ENCODE measurements around the gene MAGI2.

MAGI2 gene

GRCh38 chr7:78407031-78407430 is 1046.4 kb downstream of the MAGI2 start:
- DNase-seq (ENCODE audit: low read depth), result no peak

- no peak for DNase-seq (ENCODE audit: low read depth)
Measured at GRCh38 chr7:78406531-78406930, 1046.9 kb downstream of the MAGI2 start.

- DNase-seq (ENCODE audit: low read depth), result no peak
Measured at GRCh38 chr7:78402096-78402495, 1051.4 kb downstream of the MAGI2 start.

- no peak for DNase-seq (ENCODE audit: low read depth)
Measured at GRCh38 chr7:78400038-78400437, 1053.4 kb downstream of the MAGI2 start.

GRCh38 chr7:78399033-78399769 is 1054.3 kb downstream of the MAGI2 start:
- no peak for DNase-seq (ENCODE audit: low read depth)

- no peak for DNase-seq (ENCODE audit: low read depth)
Measured at GRCh38 chr7:78398576-78398975, 1054.9 kb downstream of the MAGI2 start.

GRCh38 chr7:78398081-78398480 is 1055.4 kb downstream of the MAGI2 start:
- no peak for DNase-seq (ENCODE audit: low read depth)

GRCh38 chr7:78396210-78396609 is 1057.3 kb downstream of the MAGI2 start:
- DNase-seq (ENCODE audit: low read depth), result no peak

- DNase-seq (ENCODE audit: low read depth), result no peak
Measured at GRCh38 chr7:78395298-78396036, 1058.0 kb downstream of the MAGI2 start.

- DNase-seq (ENCODE audit: low read depth), result no peak
Measured at GRCh38 chr7:78389022-78389421, 1064.4 kb downstream of the MAGI2 start.

- no peak for DNase-seq (ENCODE audit: low read depth)
Measured at GRCh38 chr7:78386520-78386919, 1066.9 kb downstream of the MAGI2 start.

- DNase-seq (ENCODE audit: low read depth), result no peak
Measured at GRCh38 chr7:78383096-78383880, 1070.2 kb downstream of the MAGI2 start.

GRCh38 chr7:78379148-78379547 is 1074.3 kb downstream of the MAGI2 start:
- no peak for DNase-seq (ENCODE audit: low read depth)

- no peak for DNase-seq (ENCODE audit: low read depth)
Measured at GRCh38 chr7:78377532-78377931, 1075.9 kb downstream of the MAGI2 start.

GRCh38 chr7:78370936-78371335 is 1082.5 kb downstream of the MAGI2 start:
- DNase-seq (ENCODE audit: low read depth), result no peak

- DNase-seq (ENCODE audit: low read depth), result no peak
Measured at GRCh38 chr7:78368771-78369170, 1084.7 kb downstream of the MAGI2 start.

GRCh38 chr7:78367280-78367773 is 1086.1 kb downstream of the MAGI2 start:
- DNase-seq (ENCODE audit: low read depth), result no peak

GRCh38 chr7:78363866-78364265 is 1089.6 kb downstream of the MAGI2 start:
- DNase-seq (ENCODE audit: low read depth), result no peak

- DNase-seq (ENCODE audit: low read depth), result no peak
Measured at GRCh38 chr7:78359836-78360235, 1093.6 kb downstream of the MAGI2 start.

- DNase-seq (ENCODE audit: low read depth), result no peak
Measured at GRCh38 chr7:78357709-78358108, 1095.8 kb downstream of the MAGI2 start.

- DNase-seq (ENCODE audit: low read depth), result no peak
Measured at GRCh38 chr7:78355834-78356233, 1097.6 kb downstream of the MAGI2 start.

GRCh38 chr7:78350926-78351325 is 1102.5 kb downstream of the MAGI2 start:
- no peak for DNase-seq (ENCODE audit: low read depth)

GRCh38 chr7:78350391-78350790 is 1103.1 kb downstream of the MAGI2 start:
- no peak for DNase-seq (ENCODE audit: low read depth)

Measured in activated gamma-delta T cell treated with anti-CD3 and anti-CD28 coated beads, Interleukin-2, amount 50 U/mL, for 16 hours (primary cell).